ENCODE data around the gene OR2B2.

DNA sequence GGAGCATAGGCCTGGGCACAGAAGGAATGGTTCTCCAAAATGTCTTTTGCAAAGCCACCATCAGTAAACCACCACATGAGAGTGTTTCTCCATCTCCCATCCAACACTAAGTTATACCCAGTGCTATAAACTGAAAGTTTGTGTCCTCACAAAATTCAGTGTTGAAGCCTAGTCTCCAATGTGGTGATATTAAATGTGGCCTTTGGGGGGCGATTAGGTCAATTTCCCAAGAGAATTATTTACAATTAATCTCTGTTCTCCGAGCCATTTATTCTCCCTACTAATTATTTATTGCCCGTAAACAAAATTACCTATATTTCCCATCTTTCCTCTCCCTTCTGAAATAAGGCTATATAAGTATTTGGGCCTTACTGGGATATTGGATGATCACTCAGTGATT lies 26.1 kb downstream of the OR2B2 start:
- TF ChIP-seq CTCF (IDR thresholded peaks at IDR 0.05) (no peak), POLR2A (IDR thresholded peaks at IDR 0.05) (no peak)

Data from body of pancreas (tissue), 4 donors.